HCEC 1CT (cell line): ENCODE results near the gene DOCK6.
A peak's percentile ranks its signal among the peaks of the same experiment; 100 is the strongest.

Source experiments
- DNase-seq: peaks from one replicate; pipeline ENCODE4 v3.0.0-alpha.2; 2017

The DOCK6 gene

DNA sequence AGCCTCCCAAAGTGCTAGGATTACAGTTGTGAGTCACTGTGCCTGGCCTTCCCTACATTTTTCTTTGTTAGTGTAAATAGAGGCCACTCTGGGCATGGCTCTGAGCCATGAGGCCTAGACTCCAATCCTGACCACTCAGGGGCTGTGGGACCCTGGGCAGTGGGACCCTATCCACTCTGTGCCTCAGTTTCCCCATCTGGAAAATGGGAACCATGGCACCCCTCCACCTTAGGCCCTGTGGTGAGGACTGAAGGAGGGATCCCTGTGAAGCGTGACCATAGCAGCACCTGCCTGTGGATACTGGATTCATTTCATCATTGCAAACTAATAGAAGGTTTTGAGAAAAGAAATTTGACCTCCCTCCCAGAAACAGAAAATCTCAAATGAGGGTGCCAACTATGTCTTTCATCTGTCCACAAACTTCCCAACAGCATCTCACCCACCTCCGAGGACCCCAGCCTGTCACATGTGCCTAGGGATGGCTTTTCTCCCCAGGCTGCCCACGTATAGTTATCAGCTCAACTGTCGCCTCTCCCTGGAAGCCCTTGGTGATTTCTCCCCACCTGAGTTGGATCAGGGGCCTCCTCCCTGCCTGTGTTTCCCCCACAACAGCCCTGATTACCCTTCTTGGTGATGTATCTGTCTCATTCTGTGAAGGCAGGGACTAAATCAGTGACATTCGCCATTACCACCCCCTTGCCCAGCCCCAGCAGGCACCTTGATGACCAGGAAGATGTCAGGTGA is 17.3 kb downstream of the DOCK6 start:
- DNase-seq, result no peak

DNA sequence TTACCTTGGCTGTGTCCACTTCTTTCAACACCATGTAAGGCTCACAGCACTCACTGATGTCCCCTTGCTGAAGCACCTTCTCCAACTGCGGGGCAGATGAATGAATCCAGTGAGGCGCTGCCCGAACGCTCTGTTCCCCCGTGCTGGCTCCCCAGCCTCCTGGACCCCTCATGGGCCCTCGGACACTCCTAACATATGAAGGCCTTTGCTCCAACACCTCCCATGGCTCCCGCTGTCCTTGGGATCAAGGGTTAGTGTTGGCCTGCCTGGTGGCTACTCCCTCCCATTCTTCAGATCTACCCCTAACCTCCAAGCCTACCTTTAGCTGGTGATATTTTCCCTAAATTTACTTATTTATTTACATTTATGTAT is 18.5 kb downstream of the DOCK6 start:
- no peak for DNase-seq

DNA sequence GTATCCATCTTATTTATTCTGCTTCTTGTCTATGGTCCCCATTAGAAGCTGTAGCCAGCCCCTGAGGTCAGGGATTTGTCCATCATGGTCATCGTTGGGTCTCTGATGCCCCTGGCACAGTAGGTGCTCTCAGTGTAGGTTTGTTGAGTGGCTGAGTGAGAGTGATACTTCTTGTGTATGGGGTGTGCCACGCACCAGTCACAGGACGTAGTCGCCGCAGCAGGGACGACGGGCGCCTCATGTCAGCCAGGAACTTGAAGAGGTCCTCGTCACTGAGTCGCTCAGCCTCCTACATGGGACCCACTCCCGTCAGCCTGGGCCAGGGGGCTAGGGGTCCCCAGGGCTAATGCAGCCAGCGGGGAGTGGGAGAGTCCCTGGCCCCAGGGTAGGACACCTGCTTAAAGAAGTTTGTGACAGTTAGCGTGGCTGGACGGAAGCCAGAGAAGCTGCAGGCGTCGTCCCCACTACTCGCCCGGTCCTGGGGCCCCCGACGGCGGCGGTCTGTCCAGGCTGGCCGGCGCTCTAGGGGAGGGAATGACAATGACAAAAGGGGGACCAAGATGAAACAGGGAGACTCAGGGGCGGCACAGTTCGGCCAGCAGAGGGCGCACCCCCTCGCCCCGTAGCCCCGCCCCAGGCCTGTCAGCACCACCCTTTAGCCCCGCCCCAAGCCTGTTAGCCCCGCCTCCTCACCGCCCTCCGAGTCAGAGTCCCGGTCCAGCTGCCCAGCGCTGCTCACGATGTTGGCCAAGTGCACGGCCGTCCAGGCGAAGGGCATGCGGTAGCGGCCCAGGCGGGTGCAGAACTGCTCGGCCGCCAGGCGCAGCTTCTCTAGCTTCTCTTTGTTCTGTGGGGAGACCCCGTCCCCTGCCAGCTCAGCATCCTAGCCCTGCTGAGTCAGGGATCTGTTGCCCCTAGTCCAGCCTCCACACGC is 19.2 kb downstream of the DOCK6 start:
- peak; percentile 82 for DNase-seq

DNA sequence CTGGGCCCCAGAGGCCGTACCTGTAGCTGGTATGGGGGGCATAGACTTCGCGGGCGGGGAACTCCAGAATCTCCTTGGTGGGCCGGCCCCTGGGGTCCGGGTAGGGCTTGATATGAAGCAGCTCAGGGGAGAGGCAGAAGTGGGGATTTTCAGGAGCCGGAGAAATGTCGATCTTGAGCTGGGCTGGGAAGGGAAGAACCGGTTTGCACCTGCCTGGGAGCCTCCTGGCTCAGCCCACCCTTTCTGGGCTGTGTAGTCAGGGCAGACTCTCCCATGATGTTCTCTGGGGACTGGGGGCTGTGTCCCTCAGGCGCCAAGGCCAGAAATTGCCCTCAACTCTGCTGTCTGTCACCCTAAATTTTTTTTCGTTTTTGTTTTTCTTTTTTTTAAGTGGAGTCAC is 20.3 kb downstream of the DOCK6 start:
- no peak for DNase-seq

DNA sequence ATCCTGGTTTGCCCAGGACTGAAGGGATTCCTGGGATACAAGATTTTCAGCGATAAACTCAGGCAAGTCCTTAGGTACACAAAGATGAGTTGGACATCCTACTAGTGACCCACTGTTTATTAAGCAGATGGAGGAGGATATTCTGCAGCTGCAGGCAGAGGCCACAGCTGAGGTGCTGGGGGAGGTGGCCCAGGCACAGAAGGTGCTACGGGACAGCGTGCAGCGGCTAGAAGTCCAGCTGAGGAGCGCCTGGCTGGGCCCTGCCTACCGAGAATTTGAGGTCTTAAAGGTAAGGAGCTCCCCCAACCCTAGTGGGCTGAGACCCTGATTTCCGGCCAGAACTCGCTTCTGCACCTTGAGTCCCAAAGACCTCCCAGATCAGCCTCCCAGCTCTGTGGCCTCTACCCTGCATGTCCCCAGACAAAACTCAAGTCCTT is 22.3 kb downstream of the DOCK6 start:
- no peak for DNase-seq

DNA sequence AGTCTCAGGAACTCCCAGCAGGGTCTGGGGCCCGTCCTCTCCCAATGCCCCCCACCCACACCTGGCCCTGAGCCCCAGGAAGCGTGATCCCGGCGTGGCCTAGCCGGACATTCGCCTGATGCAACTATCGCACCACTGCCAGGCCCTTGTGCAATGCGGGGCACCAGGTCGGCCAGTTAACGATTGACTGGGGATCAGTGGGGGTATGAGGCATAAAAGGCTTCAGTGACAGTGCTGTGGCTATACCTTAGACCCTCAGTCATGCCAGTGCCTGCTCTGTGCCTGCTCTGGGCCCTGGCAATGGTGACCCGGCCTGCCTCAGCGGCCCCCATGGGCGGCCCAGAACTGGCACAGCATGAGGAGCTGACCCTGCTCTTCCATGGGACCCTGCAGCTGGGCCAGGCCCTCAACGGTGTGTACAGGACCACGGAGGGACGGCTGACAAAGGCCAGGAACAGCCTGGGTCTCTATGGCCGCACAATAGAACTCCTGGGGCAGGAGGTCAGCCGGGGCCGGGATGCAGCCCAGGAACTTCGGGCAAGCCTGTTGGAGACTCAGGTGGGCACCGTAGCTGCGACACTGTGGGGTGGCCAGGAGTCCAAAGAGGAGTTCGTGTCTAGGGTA is 22.8 kb downstream of the DOCK6 start, which contains the start of gene ANGPTL8:
ANGPTL8 (plus strand) TSS at position 243 of the 624 bp plus-strand sequence; CDS start at position 262, 19 bp downstream.
- DNase-seq, result no peak

DNA sequence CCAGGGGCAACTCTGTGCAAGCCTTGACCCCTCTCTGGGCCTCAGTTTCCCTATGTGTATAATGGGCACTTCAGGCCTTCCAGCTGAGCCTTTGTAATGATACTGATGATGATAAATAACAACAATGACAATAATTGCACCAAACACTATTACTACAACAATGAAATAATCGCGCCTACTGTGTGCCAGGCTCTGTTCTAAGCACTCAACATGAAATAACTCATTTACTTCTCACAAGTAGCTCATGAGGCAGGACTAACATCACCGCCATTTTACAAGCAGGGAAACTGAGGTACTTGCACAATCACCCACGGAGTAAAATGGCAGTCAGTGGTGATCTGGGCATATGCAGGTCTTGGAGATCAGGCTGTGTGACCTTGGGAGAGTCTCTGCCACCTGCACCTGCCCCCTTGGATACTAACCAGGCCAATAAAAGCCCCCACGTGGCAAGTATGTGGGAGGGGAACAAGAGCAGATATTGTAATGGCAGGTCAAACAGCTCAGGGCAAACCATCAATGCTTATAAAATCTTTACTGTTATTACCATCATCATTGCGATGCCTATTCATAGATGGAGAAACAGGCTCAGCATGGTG is 23.4 kb downstream of the DOCK6 start:
- DNase-seq, result no peak

DNA sequence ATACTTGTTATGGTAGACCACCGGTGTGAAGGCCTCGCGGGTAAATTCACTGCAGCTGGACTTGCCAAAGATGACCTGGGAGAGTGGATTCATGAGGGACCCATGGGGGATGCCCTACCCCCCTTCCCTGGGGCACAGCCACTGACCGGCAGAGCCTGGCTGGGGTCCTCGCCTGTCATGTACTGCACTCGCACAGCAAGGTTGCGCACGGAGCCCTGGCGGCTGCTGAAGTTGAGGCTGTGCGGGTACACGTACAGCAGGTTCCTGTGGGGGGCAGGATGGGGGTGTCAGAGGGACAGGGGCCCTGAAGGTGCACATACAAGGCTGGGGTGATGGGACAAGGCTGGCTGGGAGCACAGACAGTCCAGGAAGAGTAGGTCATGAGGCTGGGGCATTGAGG is 24.3 kb downstream of the DOCK6 start:
- no peak for DNase-seq

DNA sequence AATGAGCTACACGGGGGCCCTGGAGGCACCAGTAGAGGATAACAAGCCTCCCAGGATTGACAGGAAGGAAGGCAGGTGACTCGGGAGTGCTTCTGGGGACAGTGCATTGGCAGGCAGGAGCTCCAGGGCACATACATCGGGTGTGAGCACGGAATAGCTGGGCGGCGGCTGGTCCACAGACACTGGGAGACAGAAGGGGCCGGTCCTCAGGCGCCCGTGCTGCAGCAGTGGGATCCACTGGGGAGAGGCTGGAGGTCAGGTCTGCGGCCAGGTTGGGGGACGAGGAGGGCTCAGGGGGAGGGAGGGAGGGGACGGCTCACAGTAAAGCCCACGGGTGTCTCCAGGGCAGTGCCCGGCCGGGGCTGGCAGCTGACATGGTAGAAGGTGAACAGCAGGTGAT is 25.0 kb downstream of the DOCK6 start:
- DNase-seq, result no peak

DNA sequence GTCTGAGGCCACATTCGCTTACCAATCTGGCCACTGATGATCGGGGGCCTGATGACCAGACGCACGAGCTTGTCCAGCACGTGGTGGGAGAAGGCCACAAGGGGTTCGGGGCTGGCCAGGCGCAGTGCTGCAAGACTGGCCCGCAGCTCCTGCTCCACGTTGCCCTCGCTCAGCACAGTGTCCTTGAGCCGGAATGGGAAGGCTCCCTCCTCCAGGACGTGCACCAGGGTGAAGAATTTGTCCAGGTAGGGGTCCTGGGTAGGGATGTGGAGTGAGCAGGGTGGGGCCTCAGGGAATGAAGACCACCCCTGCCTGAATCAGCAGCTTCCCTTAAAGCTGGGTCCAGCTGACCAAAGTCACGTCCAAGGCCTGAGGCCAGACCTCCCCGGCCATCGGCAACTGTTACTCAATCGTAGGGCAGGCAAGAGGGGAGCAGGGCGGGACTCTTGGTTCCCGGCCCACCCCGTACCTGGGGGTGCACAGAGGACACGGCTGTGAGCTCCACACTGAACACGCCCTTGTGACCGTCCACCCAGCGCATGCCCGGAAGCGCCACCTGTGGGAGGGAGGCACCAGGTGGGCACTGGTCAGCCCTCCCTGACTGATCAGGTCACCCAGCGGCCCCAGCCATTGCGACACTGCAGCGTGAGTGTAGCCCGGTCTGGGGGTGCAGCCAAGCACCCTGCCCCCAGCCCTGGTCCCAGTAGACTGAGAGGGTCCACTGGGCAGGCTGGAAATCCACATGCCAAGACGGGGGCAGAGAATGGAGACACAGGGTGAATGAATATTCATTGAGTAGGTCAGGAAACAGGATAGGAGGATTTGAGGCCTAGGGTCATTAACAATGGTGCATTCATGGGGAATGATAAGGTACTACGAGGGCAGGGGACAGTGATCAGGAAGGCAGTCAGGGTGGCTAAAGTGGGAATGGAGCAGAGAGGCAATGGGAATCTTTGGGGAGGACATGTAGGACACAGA is 25.7 kb downstream of the DOCK6 start:
- DNase-seq, result no peak

DNA sequence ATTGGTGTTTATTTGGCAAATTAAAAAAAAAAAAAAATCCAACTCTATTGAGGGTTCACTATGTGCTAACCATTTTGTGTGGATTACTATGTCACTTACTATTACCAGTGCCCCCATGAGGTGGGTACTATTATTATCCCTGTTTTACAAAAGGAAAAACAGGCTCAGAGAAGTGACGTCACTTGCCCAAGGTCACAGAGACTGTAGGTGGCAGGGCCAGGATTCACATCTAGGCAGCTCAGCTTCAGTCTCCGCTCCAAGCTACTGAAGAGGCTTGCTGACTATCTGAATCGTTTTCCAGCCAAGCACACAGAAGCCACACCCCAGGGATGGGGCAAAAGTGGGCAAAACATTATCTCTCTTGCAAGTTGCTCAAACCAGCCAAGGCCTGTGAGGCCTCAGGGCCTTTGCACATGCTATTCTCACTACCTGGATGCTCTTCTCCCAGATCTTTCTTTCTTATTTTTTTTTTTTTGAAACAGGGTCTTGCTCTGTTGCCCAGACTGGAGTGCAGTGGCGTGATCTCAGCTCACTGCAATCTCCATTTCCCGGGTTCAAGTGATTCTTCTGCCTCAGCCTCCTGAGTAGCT is 27.7 kb downstream of the DOCK6 start:
- no peak for DNase-seq

DNA sequence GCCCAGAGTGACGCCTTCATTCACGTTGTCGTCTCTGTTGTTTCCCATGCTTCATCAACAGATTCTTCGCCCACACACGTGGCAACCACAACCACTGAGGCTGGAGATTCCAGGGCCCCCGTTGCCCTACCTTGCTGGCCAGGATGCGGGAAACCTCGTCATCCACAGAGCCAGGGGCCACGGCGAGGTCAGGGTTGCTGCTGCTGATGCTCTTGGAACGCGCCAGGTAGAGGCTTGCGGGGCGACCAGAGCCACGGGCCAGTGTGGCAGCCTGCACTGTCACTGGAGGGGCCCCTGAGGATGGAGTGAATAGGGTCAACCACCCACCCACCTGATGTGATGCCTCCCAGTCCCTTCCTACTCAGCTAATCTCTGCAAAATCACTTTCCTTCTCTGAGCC is 29.3 kb downstream of the DOCK6 start:
- DNase-seq, result no peak

DNA sequence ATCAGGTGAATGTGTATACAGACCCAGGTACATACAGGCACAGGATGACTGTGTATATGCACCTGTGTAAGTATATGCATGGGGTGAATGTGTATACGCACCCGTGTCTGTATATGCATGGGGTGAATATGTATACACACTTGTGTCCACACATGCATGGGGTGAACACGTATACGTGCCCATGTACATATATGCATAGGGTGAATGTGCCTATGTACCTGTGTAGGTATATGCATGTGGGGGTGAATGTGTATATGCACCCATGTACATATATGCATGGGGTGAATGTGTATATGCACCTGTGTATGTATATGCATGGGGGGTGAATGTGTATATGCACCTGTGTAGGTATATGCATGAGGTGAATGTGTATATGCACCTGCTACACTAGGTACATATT is 29.8 kb downstream of the DOCK6 start:
- DNase-seq, result no peak

DNA sequence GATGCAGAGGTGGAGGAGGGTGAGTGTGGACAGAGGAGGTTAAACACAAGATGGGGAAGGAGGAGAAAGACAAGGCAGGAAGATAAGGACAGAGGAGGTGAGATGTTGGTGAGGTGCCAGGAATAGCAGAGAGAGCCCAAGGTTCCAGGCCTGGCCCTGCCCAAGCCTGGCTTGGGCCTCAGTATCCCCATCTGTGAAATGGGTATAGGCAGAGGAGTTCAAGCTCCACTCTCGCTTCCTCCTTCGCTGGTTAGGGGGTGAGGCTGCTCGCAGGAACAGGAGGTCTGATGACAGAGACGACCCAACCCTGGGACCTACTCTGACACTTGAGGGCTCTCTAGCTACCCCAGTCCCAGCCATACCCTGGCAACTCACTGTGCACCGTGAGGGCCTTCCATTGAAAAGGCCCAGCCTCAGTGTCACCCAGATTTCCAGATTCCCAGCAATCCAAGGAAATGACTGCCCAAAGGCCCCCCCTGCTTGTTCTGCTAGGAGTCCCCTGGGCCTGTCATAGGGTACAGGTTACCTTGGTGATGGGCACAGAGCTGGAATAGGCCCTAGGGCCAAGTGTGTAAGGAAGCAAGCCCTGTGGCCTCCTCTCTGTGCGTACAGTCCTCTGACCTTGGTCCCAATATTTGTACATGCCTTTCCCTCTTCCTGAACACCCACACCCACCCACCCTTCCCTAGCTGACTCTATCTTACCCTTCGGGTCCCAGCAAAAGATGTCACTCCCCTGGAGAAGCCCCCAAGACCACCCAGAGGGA is 31.5 kb downstream of the DOCK6 start:
- no peak for DNase-seq

DNA sequence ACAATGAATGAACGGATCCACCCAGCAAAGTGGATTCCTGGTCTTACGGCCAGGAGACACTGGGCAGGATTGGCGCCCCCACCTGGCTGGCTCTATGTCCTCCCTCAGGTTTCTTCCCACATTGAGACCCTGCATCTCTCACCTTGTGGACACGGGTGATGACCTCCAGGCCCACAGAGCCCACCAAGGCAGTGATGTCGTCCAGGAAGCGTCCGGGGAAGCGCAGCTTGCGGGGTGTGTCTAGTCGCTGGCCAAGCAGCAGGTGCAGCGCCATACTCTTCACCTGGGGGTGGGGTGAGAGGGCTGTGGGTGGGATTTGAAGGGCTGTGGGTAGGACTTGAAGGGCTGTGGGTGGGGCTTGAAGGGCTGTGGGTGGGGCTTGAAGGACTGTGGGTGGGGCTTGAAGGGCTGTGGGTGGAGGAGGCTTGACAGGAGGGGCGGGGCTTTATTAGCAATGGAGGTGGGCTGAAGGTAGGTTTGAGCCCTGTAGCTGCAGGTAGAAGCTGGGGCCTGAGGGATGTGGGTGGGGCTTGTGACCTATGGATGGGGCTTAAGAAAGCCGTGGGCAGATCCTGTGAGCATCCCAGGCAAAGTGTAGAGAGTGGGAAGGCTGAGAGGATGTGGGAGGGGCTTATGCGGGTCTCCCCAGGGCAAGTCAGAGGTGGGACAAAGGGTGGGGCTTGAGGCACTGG is 35.0 kb downstream of the DOCK6 start:
- no peak for DNase-seq

DNA sequence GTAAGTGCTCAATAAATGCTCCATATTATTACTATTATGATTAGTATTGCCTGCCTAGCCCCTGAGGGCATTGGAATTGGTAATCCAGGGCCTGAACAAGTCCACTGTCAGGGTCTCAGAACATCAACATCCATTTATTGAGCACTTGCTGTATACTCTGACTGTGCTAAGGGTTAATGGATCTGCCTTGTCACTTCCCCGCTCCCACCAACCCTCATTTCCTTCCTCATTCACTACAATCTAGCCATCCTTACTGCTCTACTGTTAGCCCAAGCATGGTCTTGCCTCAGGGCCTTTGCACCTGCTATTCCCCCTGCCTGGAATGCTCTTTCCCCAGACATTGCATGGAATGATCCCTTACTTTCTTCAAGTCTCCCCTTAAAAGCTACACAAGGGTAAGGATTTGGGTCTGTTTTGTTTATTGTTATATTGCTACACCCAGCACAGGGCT is 35.6 kb downstream of the DOCK6 start:
- DNase-seq, result no peak

DNA sequence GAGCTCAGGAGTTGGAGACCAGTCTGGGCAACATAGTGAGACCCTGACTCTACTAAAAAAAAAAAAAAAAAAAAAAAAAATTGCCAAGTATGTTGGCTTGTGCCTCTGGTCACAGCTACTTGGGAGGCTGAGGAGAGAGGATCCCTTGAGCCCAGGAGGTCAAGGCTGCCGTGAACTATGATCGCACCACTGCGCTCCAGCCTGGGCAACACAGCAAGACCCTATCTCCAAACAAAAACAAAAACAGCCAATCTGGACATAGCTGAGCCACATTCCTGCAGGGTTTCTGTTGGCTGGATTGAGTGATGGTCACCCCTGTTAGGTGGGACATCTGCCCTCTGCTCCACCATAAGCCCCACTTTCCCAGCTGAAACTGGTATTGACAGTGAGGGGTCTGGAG is 36.5 kb downstream of the DOCK6 start:
- no peak for DNase-seq

DNA sequence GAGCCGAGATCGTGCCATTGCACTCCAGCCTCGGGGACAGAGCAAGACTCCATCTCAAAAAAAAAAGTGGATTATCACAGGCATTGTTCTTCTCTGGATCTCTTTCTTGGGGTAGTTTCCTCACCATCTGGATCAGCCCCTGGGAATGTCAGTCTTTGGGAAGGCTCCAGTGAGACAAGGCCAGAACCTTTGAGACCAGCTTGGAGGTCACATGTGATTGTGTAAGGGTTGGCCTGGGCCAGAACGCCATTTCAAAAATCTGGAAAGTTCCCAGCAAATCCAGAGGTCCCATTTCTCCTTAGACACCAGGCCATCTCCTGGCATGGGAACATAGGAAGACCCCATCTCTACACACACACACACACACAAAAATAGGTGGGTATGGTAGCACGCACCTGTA is 37.2 kb downstream of the DOCK6 start:
- DNase-seq, result no peak

DNA sequence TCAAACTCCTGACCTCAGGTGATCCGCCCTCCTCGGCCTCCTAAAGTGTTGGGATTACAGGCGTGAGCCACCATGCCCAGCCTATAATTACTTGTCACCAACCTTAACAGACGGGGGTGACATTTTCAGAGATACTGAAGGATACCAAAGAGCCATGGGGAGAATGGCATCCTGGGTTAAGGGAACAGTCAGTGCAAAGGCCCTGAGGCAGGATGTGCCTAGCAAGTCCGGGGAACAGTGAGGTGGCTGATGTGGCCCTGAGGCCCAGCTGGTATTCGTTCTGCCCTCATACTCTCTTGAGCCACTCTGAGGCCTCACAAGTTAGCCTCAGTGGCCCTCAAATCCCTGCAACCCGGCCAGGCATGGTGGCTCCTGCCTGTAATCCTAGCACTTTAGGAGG is 37.9 kb downstream of the DOCK6 start:
- no peak for DNase-seq

DNA sequence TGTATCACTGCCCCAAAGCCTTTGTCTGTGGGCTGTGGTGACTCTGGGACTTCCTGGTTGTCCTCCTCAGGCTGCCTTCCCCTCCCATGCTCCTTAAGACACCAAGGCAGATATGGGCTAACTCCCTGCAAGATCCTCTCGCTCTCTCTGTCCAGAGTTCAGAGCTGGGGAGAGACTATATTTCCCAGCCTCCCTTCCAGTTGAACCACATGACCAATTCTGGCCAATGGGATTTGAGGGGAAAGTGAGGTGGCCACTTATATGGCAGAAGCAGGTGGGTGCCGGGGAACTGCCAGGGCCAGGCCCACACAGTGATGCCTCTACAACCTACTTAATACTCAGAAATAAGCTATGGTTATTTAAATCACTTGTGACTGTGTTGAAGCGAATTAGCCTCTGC is 39.1 kb downstream of the DOCK6 start:
- DNase-seq, result no peak
